Kidney (tissue), 14 donors: ENCODE measurements around the gene PGAM2. TPM values are rescaled to one million over a fixed set of nuclear protein-coding genes. Genes with fewer than 3 reads are reported as not detected.

Experiments
- DNase-seq, 5 donors: peaks; one replicate each; pipeline ENCODE4 v3.0.0-alpha.2; 2013 to 2020
- FAIRE-seq: peaks from 2 replicates; lab custom pipeline; 2012; peaks lifted over from hg19 to GRCh38; lab: Jason Lieb, UNC
- H3K27ac ChIP-seq, 2 donors: one replicate each; pipeline ENCODE4 v1.7.0; 2013; ENCODE audit warnings: low read depth in 2 of 2, low read length in 2 of 2, inconsistent platforms in 1 of 2
- H3K27me3 ChIP-seq: one replicate; pipeline ENCODE4 v1.7.1; 2013; ENCODE audit warnings: low read length, inconsistent platforms; ENCODE audit not compliant: control insufficient read depth, insufficient read depth
- H3K36me3 ChIP-seq, 3 donors: one replicate each; pipeline versions ENCODE4 v1.7.0 to v1.7.1; 2013; ENCODE audit warnings: low read length in 3 of 3, control low read depth in 1 of 3, inconsistent platforms in 1 of 3; ENCODE audit not compliant: insufficient read depth in 3 of 3, control insufficient read depth in 2 of 3
- H3K4me1 ChIP-seq, 3 donors: one replicate each; pipeline versions ENCODE4 v1.7.0 to v1.7.1; 2013; ENCODE audit warnings: low read length in 3 of 3, inconsistent platforms in 1 of 3, low read depth in 1 of 3; ENCODE audit not compliant: control insufficient read depth in 2 of 3, insufficient read depth in 2 of 3
- H3K4me3 ChIP-seq, 3 donors: one replicate each; pipeline versions ENCODE4 v1.7.0 to v1.8.1; 2013; ENCODE audit warnings: low read length in 3 of 3, control low read depth in 1 of 3, inconsistent platforms in 1 of 3
- H3K9ac ChIP-seq, 3 donors: one replicate each; pipeline versions ENCODE4 v1.7.0 to v1.7.1; 2013; ENCODE audit warnings: low read length in 3 of 3, control low read depth in 1 of 3, inconsistent platforms in 1 of 3
- H3K9me3 ChIP-seq, 3 donors: one replicate each; pipeline versions ENCODE4 v1.7.0 to v1.7.1; 2013; ENCODE audit warnings: low read length in 3 of 3, control low read depth in 1 of 3, inconsistent platforms in 1 of 3; ENCODE audit not compliant: control insufficient read depth in 2 of 3, insufficient read depth in 1 of 3
- CTCF ChIP-seq: IDR thresholded peaks from 3 replicates; pipeline ENCODE4 v1.5.1; 2012; ENCODE audit warnings: mild to moderate bottlenecking, moderate library complexity, borderline replicate concordance; ENCODE audit not compliant: insufficient read depth; ENCODE audit errors: extremely low read depth
- intact Hi-C: fragments of 100-400 bp; cut with DNase I; formaldehyde crosslinking; loops from one replicate; pipeline ENCODE4 v1.11.1; 2022
- polyA plus RNA-seq: library from polyadenylated mRNA; stranded (reverse); fragments of 350-450 nt; fragmentation: Illumina TruSeq; extraction: RNeasy Lipid Tissue Mini Kit (QIAGEN cat#74804); gene quantifications from one replicate; pipeline ENCODE4 v1.2.3, GENCODE V29; 2014; ENCODE audit warnings: low read depth, low replicate concordance; ENCODE audit not compliant: insufficient read depth
- total RNA-seq: library from RNA; stranded (reverse); fragmentation: NEBNext Ultra II Directional; extraction: Animal tissue kit (Norgen Biotek cat#: 25700); gene quantifications from one replicate; pipeline ENCODE4 v1.2.1, GENCODE V29; 2021
- donor health status: control.
- donor health status: control.
- donor health status: control.
- donor health status: control.
- donor health status: control.
- donor health status: DM: yes; HTN: yes; CAD: no.
- donor health status: Normal renal cell carcinoma (clear cell type).

Gene PGAM2
- total and polyA plus RNA-seq, 2 donors from 2014 or later: 2.1 to 37.7 TPM

- intact Hi-C loops: no loop called here
- FAIRE-seq (no peak), DNase-seq (no peak)
- peaks cover 0 to 5% (median 5%) of the 10 kb centered on the region in 3 donors for H3K4me1 ChIP-seq
- no peaks in the 10 kb centered on the region for H3K9me3 ChIP-seq
- peak overlapping the region in 1 of 3 donors; percentile 44 for H3K9ac ChIP-seq
- no peaks in the 10 kb centered on the region for H3K36me3 ChIP-seq
- peak overlapping the region in 2 of 3 donors; percentile 62 to 63 for H3K4me3 ChIP-seq
- no peaks in the 10 kb centered on the region for H3K27me3 ChIP-seq
- H3K27ac ChIP-seq: peak overlapping the region; percentile 55 to 62
- TF ChIP-seq CTCF: no peak
These were observed 40.5 kb upstream of the PGAM2 start for GRCh38 chr7:44105832-44106231.

GRCh38 chr7:44104860-44105771, 39.7 kb upstream of the PGAM2 start:
- Histone ChIP-seq H3K27ac (peak overlapping the region; percentile 62 to 80), H3K4me1 (peaks cover 0 to 5% (median 5%) of the 10 kb centered on the region in 3 donors), H3K4me3 (peak overlapping the region; percentile 49 to 63 (median 62)), H3K9me3 (no peaks in the 10 kb centered on the region), H3K27me3 (no peaks in the 10 kb centered on the region), H3K9ac (peak overlapping the region; percentile 29 to 46 (median 44)), H3K36me3 (no peaks in the 10 kb centered on the region)
- DNase-seq: peak; percentile 52 to 81 (median 56)
- no peak for FAIRE-seq
- intact Hi-C loops: no loop called here
- no peak for TF ChIP-seq CTCF

GRCh38 chr7:44103923-44104859, 38.8 kb upstream of the PGAM2 start, which contains the start of gene AEBP1:
AEBP1 (plus strand) TSS chr7:44104345; CDS start chr7:44104666, 321 bp downstream.
- Histone ChIP-seq H3K4me3 (peak within 1 kb of the TSS; percentile 49 to 63 (median 62)), H3K27me3 (no peaks in the 10 kb centered on the region), H3K9ac (peak within 1 kb of the TSS in 2 of 3 donors; percentile 29 to 44), H3K27ac (peak within 1 kb of the TSS; percentile 62 to 80), H3K9me3 (no peaks in the 10 kb centered on the region), H3K4me1 (peaks cover 0 to 5% (median 5%) of the 10 kb centered on the region in 3 donors), H3K36me3 (no peaks in the 10 kb centered on the region)
- DNase-seq (peak; percentile 53 to 86 (median 79)), FAIRE-seq (no peak)
- TF ChIP-seq CTCF: no peak
- intact Hi-C loops: no loop called here
